Endothelial cell (in vitro differentiated cells): ENCODE results near the gene PIK3R4. TPM values are rescaled to one million over a fixed set of nuclear protein-coding genes. Genes with fewer than 3 reads are reported as not detected.

Experiments used
- DNase-seq: peaks from one replicate; pipeline ENCODE4 v3.0.0; 2021; ENCODE audit warnings: low spot score
- H3K27ac Mint-ChIP-seq: one replicate; pipeline ENCODE4 v1.8.0; 2021; ENCODE audit warnings: mixed read lengths, inconsistent platforms; ENCODE audit not compliant: unreplicated experiment
- H3K27me3 Mint-ChIP-seq: one replicate; pipeline ENCODE4 v1.8.0; 2021; ENCODE audit warnings: mild to moderate bottlenecking, moderate library complexity, mixed read lengths, inconsistent platforms; ENCODE audit not compliant: unreplicated experiment
- H3K36me3 Mint-ChIP-seq: one replicate; pipeline ENCODE4 v1.8.0; 2021; ENCODE audit warnings: mild to moderate bottlenecking, low read depth, mixed read lengths, inconsistent platforms; ENCODE audit not compliant: unreplicated experiment
- H3K4me1 Mint-ChIP-seq: one replicate; pipeline ENCODE4 v1.8.0; 2021; ENCODE audit warnings: mild to moderate bottlenecking, mixed read lengths, inconsistent platforms; ENCODE audit not compliant: unreplicated experiment
- H3K4me3 Mint-ChIP-seq: one replicate; pipeline ENCODE4 v1.8.0; 2021; ENCODE audit warnings: mild to moderate bottlenecking, mixed read lengths, inconsistent platforms; ENCODE audit not compliant: unreplicated experiment
- H3K9me3 Mint-ChIP-seq: one replicate; pipeline ENCODE4 v1.8.0; 2021; ENCODE audit warnings: mixed read lengths, inconsistent platforms; ENCODE audit not compliant: unreplicated experiment
- total RNA-seq: library from RNA; stranded (reverse); fragmentation: NEBNext Ultra II Directional; extraction: Animal tissue kit (Norgen Biotek cat#: 25700); gene quantifications from one replicate; pipeline ENCODE4 v1.2.1, GENCODE V29; 2021; ENCODE audit not compliant: unreplicated experiment
- TF ChIP-seq, protein P1 (sequence below): fragments of 200-600 bp; sonication (generic); IDR thresholded peaks from one replicate; pipeline ENCODE4 v1.5.0; 2021; ENCODE audit warnings: antibody characterized with exemption; ENCODE audit not compliant: unreplicated experiment

Gene PIK3R4
- total RNA-seq, 1 donor from 2014 or later = 24.0 TPM

DNA sequence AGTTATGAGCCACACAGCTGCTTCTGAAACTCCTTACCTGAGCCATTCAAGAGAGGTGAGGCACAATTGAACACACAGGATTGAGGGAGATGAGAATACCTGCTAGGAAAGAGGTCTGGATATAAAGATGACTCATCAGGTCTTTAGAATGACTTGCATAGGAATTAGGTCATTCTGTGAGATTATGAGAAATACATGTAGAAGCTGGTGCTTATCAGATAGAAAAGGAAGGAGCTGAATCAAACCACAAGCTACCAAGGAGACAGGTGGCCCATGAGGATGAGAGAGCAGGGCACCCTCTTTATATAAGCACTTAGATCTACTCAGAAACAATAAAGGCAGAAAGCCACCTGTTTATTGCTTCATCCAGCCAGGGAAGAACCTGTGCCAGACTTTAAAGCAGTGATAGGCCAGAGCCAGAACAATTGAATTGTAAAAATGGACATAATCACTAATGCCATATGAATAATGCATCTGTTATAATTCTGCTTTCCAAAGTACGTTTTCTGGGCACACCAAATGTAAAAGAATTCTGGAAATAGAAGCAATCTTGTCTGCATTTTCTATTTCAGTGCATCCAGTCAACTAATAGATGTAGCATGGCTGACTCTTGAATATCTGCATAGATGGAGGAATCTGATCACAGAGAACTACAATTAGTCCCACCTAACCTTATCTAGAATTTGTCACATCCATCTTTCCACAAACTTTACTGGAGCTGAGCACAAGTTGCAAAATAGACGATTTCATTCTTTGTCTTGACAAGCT, 74.9 kb downstream of the PIK3R4 start:
- TF ChIP-seq, protein P1, sequence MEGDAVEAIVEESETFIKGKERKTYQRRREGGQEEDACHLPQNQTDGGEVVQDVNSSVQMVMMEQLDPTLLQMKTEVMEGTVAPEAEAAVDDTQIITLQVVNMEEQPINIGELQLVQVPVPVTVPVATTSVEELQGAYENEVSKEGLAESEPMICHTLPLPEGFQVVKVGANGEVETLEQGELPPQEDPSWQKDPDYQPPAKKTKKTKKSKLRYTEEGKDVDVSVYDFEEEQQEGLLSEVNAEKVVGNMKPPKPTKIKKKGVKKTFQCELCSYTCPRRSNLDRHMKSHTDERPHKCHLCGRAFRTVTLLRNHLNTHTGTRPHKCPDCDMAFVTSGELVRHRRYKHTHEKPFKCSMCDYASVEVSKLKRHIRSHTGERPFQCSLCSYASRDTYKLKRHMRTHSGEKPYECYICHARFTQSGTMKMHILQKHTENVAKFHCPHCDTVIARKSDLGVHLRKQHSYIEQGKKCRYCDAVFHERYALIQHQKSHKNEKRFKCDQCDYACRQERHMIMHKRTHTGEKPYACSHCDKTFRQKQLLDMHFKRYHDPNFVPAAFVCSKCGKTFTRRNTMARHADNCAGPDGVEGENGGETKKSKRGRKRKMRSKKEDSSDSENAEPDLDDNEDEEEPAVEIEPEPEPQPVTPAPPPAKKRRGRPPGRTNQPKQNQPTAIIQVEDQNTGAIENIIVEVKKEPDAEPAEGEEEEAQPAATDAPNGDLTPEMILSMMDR = no peak
- H3K36me3 Mint-ChIP-seq = peaks cover 4% of the 10 kb centered on the region
- H3K9me3 Mint-ChIP-seq = no peaks in the 10 kb centered on the region
- H3K27ac Mint-ChIP-seq = no peak overlapping the region
- no peak overlapping the region for H3K4me3 Mint-ChIP-seq
- no peak for DNase-seq
- no peaks in the 10 kb centered on the region for H3K4me1 Mint-ChIP-seq
- H3K27me3 Mint-ChIP-seq = peaks cover 1% of the 10 kb centered on the region

DNA sequence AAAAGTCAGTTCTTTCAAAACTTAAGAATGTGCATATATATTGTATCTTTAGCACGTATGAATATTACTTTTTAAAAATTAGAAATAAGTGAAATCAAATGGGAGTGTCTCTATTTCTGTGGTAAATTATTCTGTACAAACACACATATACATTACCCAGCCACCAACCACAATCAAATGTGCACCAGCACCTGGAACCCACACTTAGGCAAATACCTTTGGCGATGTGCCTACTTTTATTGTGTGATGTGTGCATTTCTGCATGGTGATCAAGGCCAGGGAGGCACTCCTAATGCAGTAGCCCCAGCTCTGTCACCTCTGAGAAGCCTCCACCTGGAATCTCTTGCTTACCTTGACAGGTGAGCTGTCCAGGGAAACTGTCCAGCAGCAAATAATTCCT, 76.9 kb downstream of the PIK3R4 start:
- no peak for DNase-seq
- Mint-ChIP-seq H3K36me3 (peaks cover 4% of the 10 kb centered on the region), H3K9me3 (no peaks in the 10 kb centered on the region), H3K27me3 (peaks cover 3% of the 10 kb centered on the region), H3K4me1 (no peaks in the 10 kb centered on the region), H3K4me3 (no peak overlapping the region), H3K27ac (no peak overlapping the region)
- TF ChIP-seq, protein P1 = no peak

DNA sequence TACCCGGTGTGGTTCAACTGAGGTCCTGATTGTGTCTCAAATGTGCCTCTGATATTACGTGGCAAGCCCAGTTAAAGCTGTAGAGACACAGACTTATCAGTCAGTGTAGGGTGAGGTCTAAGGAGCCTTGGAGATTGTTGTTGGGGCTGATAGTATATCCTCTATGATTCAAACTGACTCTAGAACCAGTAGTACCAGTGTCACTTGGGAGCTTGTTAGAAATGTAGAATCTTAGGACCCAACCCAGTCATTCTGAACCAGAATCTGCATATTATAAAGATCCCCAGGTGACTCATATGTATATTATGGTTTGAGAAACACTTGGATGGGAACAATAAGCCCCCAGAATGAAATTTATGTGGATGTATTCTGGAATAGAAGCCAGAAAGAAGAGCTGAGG, 83.5 kb downstream of the PIK3R4 start:
- H3K9me3 Mint-ChIP-seq = no peaks in the 10 kb centered on the region
- H3K27ac Mint-ChIP-seq = no peak overlapping the region
- H3K27me3 Mint-ChIP-seq = peaks cover 3% of the 10 kb centered on the region
- no peak for DNase-seq
- H3K4me3 Mint-ChIP-seq = no peak overlapping the region
- H3K4me1 Mint-ChIP-seq = no peaks in the 10 kb centered on the region
- no peaks in the 10 kb centered on the region for H3K36me3 Mint-ChIP-seq
- TF ChIP-seq, protein P1 = no peak

DNA sequence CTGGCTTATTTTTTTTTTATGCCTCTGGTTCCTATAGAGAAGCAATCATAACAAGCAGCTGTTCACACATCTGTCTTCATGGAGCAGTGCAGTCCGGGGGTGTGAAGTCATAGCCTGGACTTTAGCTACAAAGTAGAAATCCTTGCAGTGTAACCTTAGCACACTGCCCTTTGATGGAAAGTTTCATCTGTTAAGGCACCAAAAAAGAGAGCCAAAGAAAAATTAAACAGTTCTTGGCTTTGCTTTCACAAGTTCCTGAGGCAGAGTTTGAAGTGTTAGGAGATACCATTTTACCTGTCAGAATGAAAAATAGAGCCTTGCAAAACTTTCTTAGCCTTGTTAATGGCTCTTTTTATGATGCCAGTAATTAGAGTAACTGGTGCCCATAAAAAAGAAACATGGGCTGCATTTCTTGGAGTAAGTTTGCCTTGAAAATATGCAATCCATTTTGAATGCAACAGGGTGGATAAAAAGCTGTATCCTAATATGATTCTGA, 84.1 kb downstream of the PIK3R4 start:
- no peak overlapping the region for H3K4me3 Mint-ChIP-seq

More for the DNA sequence above, 84.1 kb downstream of the PIK3R4 start:
- TF ChIP-seq, protein P1 = no peak
- Mint-ChIP-seq H3K27ac (no peak overlapping the region), H3K36me3 (no peaks in the 10 kb centered on the region), H3K9me3 (no peaks in the 10 kb centered on the region), H3K27me3 (peaks cover 2% of the 10 kb centered on the region), H3K4me1 (no peaks in the 10 kb centered on the region)
- no peak for DNase-seq
